NCI-H146 (cell line): Measurements from ENCODE around the gene JRKL.
"Not testable (repeated sequence)": the region's sequence is repeated elsewhere in the genome, so short reads cannot be mapped to it uniquely, and the experiment has no call there.

ENCODE experiments used
- DNase-seq: peaks from one replicate; lab custom pipeline; 2025; lab: John Stamatoyannopoulos, UW

JRKL gene

GRCh38 chr11:96394773-96395172 is 5.0 kb downstream of the JRKL start:
- no peak for DNase-seq

GRCh38 chr11:96396637-96397036 is 6.8 kb downstream of the JRKL start:
- DNase-seq = no peak

- DNase-seq = no peak
Measured at GRCh38 chr11:96397863-96398262, 8.1 kb downstream of the JRKL start.

- DNase-seq = no peak
Measured at GRCh38 chr11:96400697-96401096, 10.9 kb downstream of the JRKL start.

GRCh38 chr11:96411412-96411811 is 21.6 kb downstream of the JRKL start:
- not testable (repeated sequence) for DNase-seq

- DNase-seq = no peak
Measured at GRCh38 chr11:96412761-96413381, 23.1 kb downstream of the JRKL start.

GRCh38 chr11:96413408-96413807 is 23.6 kb downstream of the JRKL start:
- DNase-seq = no peak

GRCh38 chr11:96424693-96425092 is 34.9 kb downstream of the JRKL start:
- no peak for DNase-seq

GRCh38 chr11:96430668-96431067 is 40.9 kb downstream of the JRKL start:
- no peak for DNase-seq

GRCh38 chr11:96432654-96433053 is 42.8 kb downstream of the JRKL start:
- DNase-seq = not testable (repeated sequence)
